Nephron progenitor cell (in vitro differentiated cells): ENCODE results near the gene RAB5IF.
"Not testable (repeated sequence)": the region's sequence is repeated elsewhere in the genome, so short reads cannot be mapped to it uniquely, and the experiment has no call there.

ENCODE experiments used
- DNase-seq: peaks from one replicate; pipeline ENCODE4 v3.0.0; 2021
- H3K27ac Mint-ChIP-seq: 2 replicates; pipeline ENCODE4 v1.8.0; 2021; ENCODE audit warnings: mild to moderate bottlenecking, moderate library complexity, mixed read lengths
- H3K27me3 Mint-ChIP-seq: 2 replicates; pipeline ENCODE4 v1.8.0; 2021; ENCODE audit warnings: mild to moderate bottlenecking, low read depth, mixed read lengths; ENCODE audit not compliant: poor library complexity
- H3K36me3 Mint-ChIP-seq: 2 replicates; pipeline ENCODE4 v1.8.0; 2021; ENCODE audit warnings: low read depth, mixed read lengths
- H3K4me1 Mint-ChIP-seq: 2 replicates; pipeline ENCODE4 v1.8.0; 2021; ENCODE audit warnings: mixed read lengths
- H3K4me3 Mint-ChIP-seq: 2 replicates; pipeline ENCODE4 v1.8.0; 2021; ENCODE audit warnings: mild to moderate bottlenecking, moderate library complexity, mixed read lengths
- H3K9me3 Mint-ChIP-seq: 2 replicates; pipeline ENCODE4 v1.8.0; 2021; ENCODE audit warnings: mild to moderate bottlenecking, moderate library complexity, mixed read lengths
- TF ChIP-seq, protein P1 (sequence below): fragments of 200-600 bp; sonication (generic); IDR thresholded peaks from 2 replicates; pipeline ENCODE4 v1.5.0; 2021; ENCODE audit warnings: antibody characterized with exemption

The RAB5IF gene

DNA sequence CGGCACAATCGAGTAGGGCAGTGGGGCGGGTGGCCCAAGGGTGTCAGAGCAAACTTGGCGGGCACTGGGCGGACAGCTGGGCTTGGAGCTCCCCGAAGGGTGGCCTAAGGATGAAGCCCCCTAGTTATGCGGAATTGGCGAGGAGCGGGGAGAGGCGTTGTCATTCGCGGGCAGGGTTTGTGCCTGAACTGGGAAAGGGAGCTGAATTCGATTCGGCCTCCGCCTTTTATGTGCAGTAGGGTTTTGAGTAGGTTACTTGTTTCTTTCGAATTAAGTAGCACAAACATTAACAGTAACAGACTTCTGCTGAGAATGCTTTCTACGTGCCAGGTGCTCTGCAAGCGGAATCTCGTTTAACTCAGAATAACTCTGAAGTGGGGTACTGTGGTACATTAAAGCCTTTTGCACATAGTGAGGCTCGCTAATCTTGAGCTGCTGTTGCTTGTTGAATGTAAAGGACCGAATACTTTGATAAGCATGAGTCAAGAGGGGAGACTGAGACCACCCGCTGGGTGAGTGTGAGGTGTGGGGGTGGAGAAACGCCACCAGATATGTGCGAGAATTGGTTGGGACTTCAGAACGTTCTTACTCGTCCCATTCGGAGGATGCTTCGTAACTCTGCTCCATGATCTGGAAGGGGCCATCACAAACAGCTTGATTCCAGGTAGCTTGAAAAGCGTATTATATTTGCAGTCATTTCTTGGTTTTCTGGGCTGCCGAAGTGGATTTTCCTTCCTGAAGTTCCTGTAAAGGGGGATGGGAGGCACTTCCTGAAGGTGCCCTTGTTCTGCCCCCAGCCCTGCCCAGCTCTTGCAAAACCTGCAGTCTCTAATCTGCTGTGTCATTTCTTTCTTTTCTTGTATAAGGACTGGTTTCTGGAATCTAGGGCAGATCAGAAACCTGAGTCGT is 833 bp downstream of the RAB5IF start:
- no peak for DNase-seq
- Mint-ChIP-seq H3K4me1 (peaks cover 25% of the 10 kb centered on the region), H3K4me3 (peak overlapping the region; percentile 99), H3K36me3 (peaks cover 25% of the 10 kb centered on the region), H3K27ac (peak overlapping the region; percentile 99), H3K9me3 (no peaks in the 10 kb centered on the region), H3K27me3 (peaks cover 13% of the 10 kb centered on the region)
- TF ChIP-seq, protein P1, sequence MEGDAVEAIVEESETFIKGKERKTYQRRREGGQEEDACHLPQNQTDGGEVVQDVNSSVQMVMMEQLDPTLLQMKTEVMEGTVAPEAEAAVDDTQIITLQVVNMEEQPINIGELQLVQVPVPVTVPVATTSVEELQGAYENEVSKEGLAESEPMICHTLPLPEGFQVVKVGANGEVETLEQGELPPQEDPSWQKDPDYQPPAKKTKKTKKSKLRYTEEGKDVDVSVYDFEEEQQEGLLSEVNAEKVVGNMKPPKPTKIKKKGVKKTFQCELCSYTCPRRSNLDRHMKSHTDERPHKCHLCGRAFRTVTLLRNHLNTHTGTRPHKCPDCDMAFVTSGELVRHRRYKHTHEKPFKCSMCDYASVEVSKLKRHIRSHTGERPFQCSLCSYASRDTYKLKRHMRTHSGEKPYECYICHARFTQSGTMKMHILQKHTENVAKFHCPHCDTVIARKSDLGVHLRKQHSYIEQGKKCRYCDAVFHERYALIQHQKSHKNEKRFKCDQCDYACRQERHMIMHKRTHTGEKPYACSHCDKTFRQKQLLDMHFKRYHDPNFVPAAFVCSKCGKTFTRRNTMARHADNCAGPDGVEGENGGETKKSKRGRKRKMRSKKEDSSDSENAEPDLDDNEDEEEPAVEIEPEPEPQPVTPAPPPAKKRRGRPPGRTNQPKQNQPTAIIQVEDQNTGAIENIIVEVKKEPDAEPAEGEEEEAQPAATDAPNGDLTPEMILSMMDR, result no peak

DNA sequence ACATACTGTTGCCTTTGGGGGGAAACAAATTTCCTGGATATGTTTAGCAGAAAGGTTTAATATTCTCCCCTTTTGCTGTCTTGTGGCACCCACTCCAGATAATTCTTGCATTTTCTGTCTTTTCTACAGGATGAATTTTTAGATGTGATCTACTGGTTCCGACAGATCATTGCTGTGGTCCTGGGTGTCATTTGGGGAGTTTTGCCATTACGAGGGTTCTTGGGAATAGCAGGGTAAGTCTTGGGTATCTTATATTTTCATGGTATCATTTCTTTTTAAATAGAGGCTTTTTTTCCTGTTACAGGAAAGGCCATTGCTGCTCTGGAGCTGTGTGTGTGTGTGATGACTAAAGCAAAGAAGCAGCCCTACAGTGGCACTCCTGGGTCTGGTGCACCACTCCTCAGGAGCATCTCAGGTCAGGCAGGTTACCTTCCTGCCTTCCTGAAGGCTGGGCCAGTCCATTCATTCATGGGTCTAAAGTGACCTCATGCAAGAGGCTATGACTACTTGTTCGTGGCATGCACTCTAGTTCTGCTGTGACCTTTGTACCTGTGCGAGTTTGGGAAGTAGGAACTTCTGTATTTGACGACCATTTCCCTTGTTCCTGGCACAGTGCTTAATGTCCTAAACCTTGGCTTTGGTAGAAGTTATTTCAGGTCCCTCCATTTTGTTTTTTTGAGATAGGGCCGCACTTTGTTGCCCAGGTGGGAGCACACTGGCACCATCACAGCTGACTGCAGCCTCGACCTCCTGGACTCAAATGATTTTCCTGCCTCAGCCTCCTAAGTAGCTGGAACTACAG is 2.2 kb downstream of the RAB5IF start:
- Mint-ChIP-seq H3K27me3 (peaks cover 12% of the 10 kb centered on the region), H3K4me3 (peak overlapping the region; percentile 59), H3K4me1 (peaks cover 20% of the 10 kb centered on the region), H3K36me3 (peaks cover 37% of the 10 kb centered on the region), H3K9me3 (no peaks in the 10 kb centered on the region), H3K27ac (peak overlapping the region; percentile 84)
- DNase-seq, result no peak
- TF ChIP-seq, protein P1, result no peak

DNA sequence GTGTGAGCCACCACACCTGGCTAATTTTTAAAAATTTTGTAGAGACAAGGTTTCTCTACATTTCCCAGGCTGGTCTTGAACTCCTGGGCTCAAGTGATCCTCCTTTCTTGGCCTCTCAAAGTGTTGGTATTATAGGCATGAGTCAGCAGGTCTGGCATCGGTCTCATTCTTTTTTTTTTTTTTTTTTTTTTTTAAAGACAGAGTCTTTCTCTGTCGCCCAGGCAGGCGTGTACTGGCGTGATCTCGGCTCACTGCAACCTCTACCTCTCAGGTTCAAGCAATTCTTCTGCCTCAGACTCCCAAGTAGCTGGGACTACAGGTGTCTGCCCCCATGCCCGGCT is 2.8 kb downstream of the RAB5IF start:
- H3K4me3 Mint-ChIP-seq, DNase-seq, H3K27me3 Mint-ChIP-seq, H3K27ac Mint-ChIP-seq, H3K9me3 Mint-ChIP-seq: not testable (repeated sequence)
- H3K4me1 Mint-ChIP-seq, result peaks cover 20% of the 10 kb centered on the region
- H3K36me3 Mint-ChIP-seq, result peaks cover 41% of the 10 kb centered on the region

GRCh38 chr20:36611625-36612024 is 6.0 kb downstream of the RAB5IF start:
- TF ChIP-seq, protein P1, result no peak
- H3K27me3 Mint-ChIP-seq, result peaks cover 7% of the 10 kb centered on the region
- DNase-seq, result no peak
- H3K4me1 Mint-ChIP-seq, result peaks cover 11% of the 10 kb centered on the region
- H3K27ac Mint-ChIP-seq, result no peak overlapping the region
- H3K9me3 Mint-ChIP-seq, result no peaks in the 10 kb centered on the region
- H3K4me3 Mint-ChIP-seq, result no peak overlapping the region
- H3K36me3 Mint-ChIP-seq, result peaks cover 42% of the 10 kb centered on the region

DNA sequence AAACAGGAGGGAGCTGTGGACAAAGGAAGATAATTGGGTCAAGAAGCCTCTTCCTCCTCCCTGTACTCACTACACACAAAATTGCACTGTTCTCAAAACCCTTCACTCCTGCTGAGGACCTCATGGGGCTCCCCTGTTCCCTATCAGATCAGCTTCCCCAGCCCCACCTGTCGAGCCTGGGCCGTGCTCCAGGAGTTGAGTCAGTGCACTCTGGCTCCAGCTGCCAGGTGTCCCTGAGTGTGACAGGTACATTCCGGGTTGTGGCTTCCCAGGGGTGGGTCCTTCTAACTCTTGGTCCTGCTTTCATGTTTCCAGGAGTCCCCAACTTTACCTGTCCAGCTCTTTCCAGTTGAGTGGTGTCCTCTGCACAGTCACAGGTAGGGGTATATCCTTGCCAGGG is 8.4 kb downstream of the RAB5IF start:
- TF ChIP-seq, protein P1, result no peak
- no peaks in the 10 kb centered on the region for H3K9me3 Mint-ChIP-seq
- H3K27ac Mint-ChIP-seq, result no peak overlapping the region
- DNase-seq, result no peak
- H3K36me3 Mint-ChIP-seq, result peaks cover 29% of the 10 kb centered on the region
- H3K4me1 Mint-ChIP-seq, result no peaks in the 10 kb centered on the region
- no peak overlapping the region for H3K4me3 Mint-ChIP-seq
- H3K27me3 Mint-ChIP-seq, result no peaks in the 10 kb centered on the region

- no peak overlapping the region for H3K4me3 Mint-ChIP-seq
- H3K27ac Mint-ChIP-seq, result peak overlapping the region; percentile 43
- H3K36me3 Mint-ChIP-seq, result peaks cover 22% of the 10 kb centered on the region
- H3K9me3 Mint-ChIP-seq, result no peaks in the 10 kb centered on the region
- TF ChIP-seq, protein P1, result no peak
- no peaks in the 10 kb centered on the region for H3K27me3 Mint-ChIP-seq
- DNase-seq, result no peak
- H3K4me1 Mint-ChIP-seq, result no peaks in the 10 kb centered on the region
Observed at GRCh38 chr20:36614781-36615557, 9.4 kb downstream of the RAB5IF start.
